H1 (cell line): ENCODE measurements around the gene KCTD16. TPM values are rescaled to one million over a fixed set of nuclear protein-coding genes. Genes with fewer than 3 reads are reported as not detected.

Experiments used
- CTCF ChIA-PET: fragments of 300-600 bp; sonication (Branson Sonifier 250); formaldehyde crosslinking; loops from one replicate; lab custom pipeline; 2021; ENCODE audit not compliant: partially characterized antibody; lab: Charles Lee
- POLR2A ChIA-PET: fragments of 300-600 bp; sonication (Branson Sonifier 250); formaldehyde crosslinking; loops from one replicate; lab custom pipeline; 2021; ENCODE audit warnings: inconsistent platforms; ENCODE audit not compliant: partially characterized antibody; lab: Charles Lee
- DNase-seq, 2 experiments: peaks; one replicate each; pipeline versions ENCODE4 v3.0.0 to v3.0.0-alpha.2; 2010 to 2022; ENCODE audit warnings: low spot score in 2 of 2, low read depth in 1 of 2, mixed read lengths in 1 of 2
- FAIRE-seq: peaks from 2 replicates; lab custom pipeline; 2011; peaks lifted over from hg19 to GRCh38; lab: Jason Lieb, UNC
- H2AFZ ChIP-seq: 2 replicates; pipeline ENCODE4 v1.8.1; 2012; ENCODE audit warnings: low read length, inconsistent platforms
- H2AK5ac ChIP-seq: 2 replicates; pipeline ENCODE4 v1.6.1; 2013; ENCODE audit warnings: low read depth, low read length
- H2BK120ac ChIP-seq: replicated peaks from 2 replicates; pipeline ENCODE3; 2013; ENCODE audit warnings: low read depth, low read length, inconsistent platforms
- H2BK12ac ChIP-seq: 2 replicates; pipeline ENCODE4 v1.6.1; 2013; ENCODE audit warnings: low read depth, low read length
- H2BK15ac ChIP-seq: 2 replicates; pipeline ENCODE4 v1.6.1; 2013; ENCODE audit warnings: low read length
- H2BK20ac ChIP-seq: 2 replicates; pipeline ENCODE4 v1.6.1; 2013; ENCODE audit warnings: low read length
- H2BK5ac ChIP-seq: 2 replicates; pipeline ENCODE4 v1.6.1; 2013; ENCODE audit warnings: low read depth, low read length
- H3K14ac ChIP-seq: 2 replicates; pipeline ENCODE4 v1.6.1; 2013; ENCODE audit warnings: inconsistent platforms; ENCODE audit not compliant: insufficient read length
- H3K18ac ChIP-seq: 2 replicates; pipeline ENCODE4 v1.6.1; 2013; ENCODE audit warnings: low read length; ENCODE audit errors: extremely low read depth
- H3K23ac ChIP-seq: 2 replicates; pipeline ENCODE4 v1.6.1; 2013; ENCODE audit warnings: inconsistent platforms; ENCODE audit not compliant: insufficient read length
- H3K23me2 ChIP-seq: 2 replicates; pipeline ENCODE4 v1.6.1; 2013; ENCODE audit warnings: low read depth, low read length
- H3K27ac ChIP-seq: 2 replicates; pipeline ENCODE4 v1.6.1; 2011; ENCODE audit warnings: low read depth, low read length, inconsistent platforms
- H3K27me3 ChIP-seq, 4 experiments: replicated peaks in 1 of 4; 1 replicate in 1 of 4; 2 replicates in 3 of 4; pipeline versions ENCODE4 v1.6.1 to v1.8.1; 2011 to 2013; ENCODE audit warnings: low read length in 3 of 4, mild to moderate bottlenecking in 3 of 4, inconsistent platforms in 2 of 4, mixed read lengths in 2 of 4, moderate library complexity in 1 of 4; ENCODE audit not compliant: control insufficient read depth in 3 of 4, insufficient read depth in 3 of 4; ENCODE audit errors: extremely low read depth in 1 of 4
- H3K36me3 ChIP-seq, 4 experiments: 2 replicates each; pipeline versions ENCODE4 v1.6.1 to v1.8.1; 2011 to 2013; ENCODE audit warnings: mild to moderate bottlenecking in 4 of 4, low read length in 3 of 4, moderate library complexity in 2 of 4, control low read depth in 1 of 4, inconsistent platforms in 1 of 4; ENCODE audit not compliant: insufficient read depth in 4 of 4, control insufficient read depth in 2 of 4
- H3K4ac ChIP-seq: replicated peaks from 2 replicates; pipeline ENCODE3; 2013; ENCODE audit warnings: low read length, low read depth, mixed read lengths, inconsistent platforms; ENCODE audit not compliant: insufficient read length
- H3K4me1 ChIP-seq, 4 experiments: replicated peaks in 1 of 4; 1 replicate in 1 of 4; 2 replicates in 3 of 4; pipeline versions ENCODE4 v1.6.1 to v1.8.1; 2011 to 2013; ENCODE audit warnings: low read length in 3 of 4, inconsistent platforms in 2 of 4, mixed read lengths in 1 of 4; ENCODE audit not compliant: insufficient read depth in 4 of 4, control insufficient read depth in 3 of 4
- H3K4me2 ChIP-seq, 2 experiments: 2 replicates each; pipeline versions ENCODE4 v1.6.1 to v1.8.1; 2011 to 2013; ENCODE audit warnings: low read depth in 2 of 2, low read length in 2 of 2, control low read depth in 1 of 2, inconsistent platforms in 1 of 2, mild to moderate bottlenecking in 1 of 2; ENCODE audit not compliant: insufficient read depth in 1 of 2
- H3K4me3 ChIP-seq, 4 experiments: fragments of 200-600, 300-600 bp in 1 of 4; sonication (generic), shearing (Covaris generic), sonication (Bioruptor Twin) in 1 of 4; 2 replicates each; pipeline versions ENCODE4 v1.5.1 to v1.8.1; 2011 to 2016; ENCODE audit warnings: low read length in 4 of 4, low read depth in 3 of 4, control low read depth in 2 of 4, inconsistent platforms in 2 of 4, mild to moderate bottlenecking in 2 of 4, mixed read lengths in 1 of 4, moderate library complexity in 1 of 4; ENCODE audit not compliant: insufficient read depth in 2 of 4; ENCODE audit errors: extremely low read depth in 1 of 4
- H3K56ac ChIP-seq: replicated peaks from 2 replicates; pipeline ENCODE3; 2013; ENCODE audit warnings: low read depth, mild to moderate bottlenecking, mixed read lengths, low read length, inconsistent platforms; ENCODE audit not compliant: insufficient read length
- H3K79me1 ChIP-seq: 2 replicates; pipeline ENCODE4 v1.6.1; 2013; ENCODE audit warnings: low read depth, low read length, control low read depth
- H3K79me2 ChIP-seq, 2 experiments: 2 replicates each; pipeline versions ENCODE4 v1.6.1 to v1.8.1; 2012 to 2013; ENCODE audit warnings: low read length in 2 of 2, mild to moderate bottlenecking in 2 of 2, inconsistent platforms in 1 of 2; ENCODE audit not compliant: insufficient read depth in 2 of 2, control insufficient read depth in 1 of 2
- H3K9ac ChIP-seq, 4 experiments: replicated peaks in 1 of 4; 1 replicate in 1 of 4; 2 replicates in 3 of 4; pipeline versions ENCODE4 v1.6.1 to v1.8.1; 2011 to 2013; ENCODE audit warnings: low read depth in 3 of 4, low read length in 3 of 4, control low read depth in 2 of 4, mild to moderate bottlenecking in 2 of 4, moderate library complexity in 2 of 4, inconsistent platforms in 1 of 4; ENCODE audit errors: extremely low read depth in 1 of 4
- H3K9me3 ChIP-seq, 2 experiments: 2 replicates each; pipeline versions ENCODE4 v1.6.1 to v1.8.1; 2012 to 2013; ENCODE audit warnings: mild to moderate bottlenecking in 2 of 2, moderate library complexity in 2 of 2, control low read depth in 1 of 2, inconsistent platforms in 1 of 2, low read depth in 1 of 2, low read length in 1 of 2, mixed read lengths in 1 of 2; ENCODE audit not compliant: insufficient read depth in 2 of 2
- H4K20me1 ChIP-seq, 2 experiments: replicated peaks in 1 of 2; 2 replicates each; pipeline versions ENCODE3 to v1.8.1; 2011 to 2013; ENCODE audit warnings: inconsistent platforms in 2 of 2, low read length in 2 of 2, mild to moderate bottlenecking in 1 of 2; ENCODE audit not compliant: insufficient read depth in 2 of 2, control insufficient read depth in 1 of 2
- H4K5ac ChIP-seq: 2 replicates; pipeline ENCODE4 v1.6.1; 2013; ENCODE audit warnings: low read length, low read depth, mixed read lengths, inconsistent platforms; ENCODE audit not compliant: insufficient read length
- H4K8ac ChIP-seq: 2 replicates; pipeline ENCODE4 v1.8.0; 2013; ENCODE audit warnings: mild to moderate bottlenecking, moderate library complexity, low read length, inconsistent platforms; ENCODE audit not compliant: insufficient read depth; ENCODE audit errors: extremely low read depth
- H4K91ac ChIP-seq: replicated peaks from 2 replicates; pipeline ENCODE3; 2013; ENCODE audit warnings: low read length, mixed read lengths, inconsistent platforms; ENCODE audit not compliant: insufficient read length
- HDAC2 ChIP-seq, 2 experiments: fragments of 300-600 bp in 1 of 2; sonication (generic) in 1 of 2; IDR thresholded peaks; 2 replicates each; pipeline ENCODE4 v1.6.1; 2011 to 2012; ENCODE audit warnings: low read depth in 2 of 2, low read length in 2 of 2, mild to moderate bottlenecking in 2 of 2, moderate library complexity in 2 of 2, borderline replicate concordance in 1 of 2, inconsistent platforms in 1 of 2
- KDM4A ChIP-seq: IDR thresholded peaks from one replicate; pipeline ENCODE4 v1.7.1; 2012; ENCODE audit warnings: low read depth, mild to moderate bottlenecking, moderate library complexity, low read length, inconsistent platforms; ENCODE audit not compliant: severe bottlenecking
- RNF2 ChIP-seq: fragments of 200-900, 300-1000 bp; sonication (generic); IDR thresholded peaks from 2 replicates; pipeline ENCODE4 v1.7.1; 2016; ENCODE audit warnings: borderline replicate concordance, low read depth, mild to moderate bottlenecking, antibody characterized with exemption, low read length; ENCODE audit not compliant: poor library complexity, severe bottlenecking; ENCODE audit errors: missing control alignments
- WGBS, 2 experiments: shearing (Covaris generic) in 1 of 2; methylation state at CpG; one replicate each; pipeline versions ENCODE4 v1.1.6 to v1.1.7; 2013 to 2015; ENCODE audit warnings: low lambda C conversion rate in 2 of 2, mixed read lengths in 2 of 2, inconsistent platforms in 1 of 2, low coverage in 1 of 2, missing lambda C conversion rate in 1 of 2; ENCODE audit not compliant: insufficient replicate concordance in 2 of 2, insufficient coverage in 1 of 2, insufficient read length in 1 of 2; ENCODE audit errors: extremely low coverage in 1 of 2, missing lambda C conversion rate in 1 of 2; 5-methylcytosine and 5-hydroxymethylcytosine counted together
- polyA plus RNA-seq, 7 experiments: library from polyadenylated mRNA; depleted of rRNA in 3 of 7; stranded (reverse) in 5 of 7; unstranded in 2 of 7; fragments of >200 nt in 5 of 7; fragments of 200-250 nt in 2 of 7; gene quantifications; 1 replicate in 5 of 7; 2 replicates in 1 of 7; 4 replicates in 1 of 7; pipeline versions ENCODE4 v1.2.1 to v1.2.3, GENCODE V29; 2011 to 2013; ENCODE audit warnings: missing spikeins in 2 of 7, mixed read lengths in 2 of 7
- total RNA-seq: library from RNA; stranded (reverse); fragmentation: NEBNext Ultra II Directional; extraction: Animal tissue kit (Norgen Biotek cat#: 25700); gene quantifications from 2 replicates; pipeline ENCODE4 v1.2.1, GENCODE V29; 2021

Gene KCTD16
- total and polyA plus RNA-seq, 2 of the 8 experiments (the other 6 are each of a cell fraction or from before 2014, with no cell fraction given) = 0.03 to 0.24 TPM

GRCh38 chr5:144510845-144511579, 340.3 kb downstream of the KCTD16 start:
- peaks cover 0 to 5% (median 0%) of the 10 kb centered on the region in 4 experiments; a peak in 1 of 7 replicates for H3K4me1 ChIP-seq
- H3K27me3 ChIP-seq = peaks cover 0 to 1% (median 0%) of the 10 kb centered on the region in 4 experiments; a peak in 3 of 7 replicates
- no peak overlapping the region for H2AFZ ChIP-seq
- no peak overlapping the region for H2BK15ac ChIP-seq
- no peak overlapping the region for H3K14ac ChIP-seq
- H2BK5ac ChIP-seq = no peak overlapping the region
- ChIA-PET CTCF (no interaction called here), POLR2A (no interaction called here)
- no peak for TF ChIP-seq KDM4A
- no peak for TF ChIP-seq HDAC2 (IDR thresholded peaks at IDR 0.05; ENCODE audit: borderline replicate concordance in 1 of 2, low read depth in 2 of 2, low read length in 2 of 2)
- TF ChIP-seq RNF2 = no peak
- H3K9me3 ChIP-seq = no peaks in the 10 kb centered on the region
- H3K56ac ChIP-seq = no peak overlapping the region
- H3K79me2 ChIP-seq = no peaks in the 10 kb centered on the region
- H2BK20ac ChIP-seq = no peak overlapping the region
- no peak overlapping the region for H3K4me3 ChIP-seq
- no peak overlapping the region for H4K5ac ChIP-seq
- no peak overlapping the region for H3K23ac ChIP-seq
- H3K9ac ChIP-seq = no peak overlapping the region
- H3K79me1 ChIP-seq = no peaks in the 10 kb centered on the region
- no peaks in the 10 kb centered on the region for H4K20me1 ChIP-seq
- DNase-seq = no peak
- no peak overlapping the region for H3K18ac ChIP-seq
- FAIRE-seq = no peak
- H2BK12ac ChIP-seq = no peak overlapping the region
- H4K91ac ChIP-seq = no peak overlapping the region
- H3K36me3 ChIP-seq = no peaks in the 10 kb centered on the region
- no peaks in the 10 kb centered on the region for H3K23me2 ChIP-seq
- no peak overlapping the region for H2AK5ac ChIP-seq
- H4K8ac ChIP-seq = no peak overlapping the region
- no peak overlapping the region for H3K4ac ChIP-seq
- no peak overlapping the region for H3K27ac ChIP-seq
- no peak overlapping the region for H2BK120ac ChIP-seq
- WGBS, 2 experiments = 87% methylated on average over 10 of the region's 10 CpGs; no CpG with 5 or more reads in 1 of the 2 experiments
- no peak overlapping the region for H3K4me2 ChIP-seq
